ENCODE measurements around the gene NISCH. TPM values are rescaled to one million over a fixed set of nuclear protein-coding genes. Genes with fewer than 3 reads are reported as not detected.

Gene NISCH
- total and polyA plus RNA-seq, 2 donors (not counting 3 experiments of a cell fraction or from before 2014, with no cell fraction given) = 156 to 178 TPM

- ChIA-PET CTCF (interaction anchor here (0.6 kb wide), 1 partner anchor 233 kb away, joined by 3 read pairs; no protein-coding TSS in a partner anchor), POLR2A (no interaction called here)
- TF ChIP-seq FOS (IDR thresholded peaks at IDR 0.05; ENCODE audit: borderline replicate concordance, insufficient read depth, low read length) (no peak), EZH2 (IDR thresholded peaks at IDR 0.05; ENCODE audit: borderline replicate concordance, low read depth, low read length, severe bottlenecking) (no peak), JUN (IDR thresholded peaks at IDR 0.05; ENCODE audit: borderline replicate concordance, insufficient read depth, insufficient read length, low read depth) (no peak), POLR2AphosphoS5 (IDR thresholded peaks at IDR 0.05; ENCODE audit: insufficient read depth, low read depth, low read length) (no peak)
- Histone ChIP-seq H3K27me3 (ENCODE audit: control insufficient read depth in 2 of 2, insufficient read depth in 2 of 2, low read length in 2 of 2) (no peaks in the 10 kb centered on the region), H3K4me2 (ENCODE audit: insufficient read depth, low read length) (peak overlapping the region; percentile 79), H3K9me1 (replicated peaks; ENCODE audit: control insufficient read depth, extremely low read depth, insufficient read depth, low read length) (no peaks in the 10 kb centered on the region), H3K9me3 (replicated peaks; ENCODE audit: control insufficient read depth, insufficient read depth, low read length) (no peaks in the 10 kb centered on the region), H4K20me1 (replicated peaks; ENCODE audit: control insufficient read depth, extremely low read depth, insufficient read depth, low read length) (no peaks in the 10 kb centered on the region), H3K27ac (ENCODE audit: insufficient read depth, low read depth, low read length) (peak overlapping the region; percentile 92), H3K4me1 (ENCODE audit: control insufficient read depth, extremely low read depth, insufficient read depth, low read length) (peaks cover 41% of the 10 kb centered on the region), H3K4me3 (replicated peaks in 1 of 3; ENCODE audit: insufficient read depth in 1 of 3, low read depth in 1 of 3, low read length in 3 of 3) (no peak overlapping the region), H3K79me2 (ENCODE audit: control insufficient read depth, insufficient read depth, low read length) (peaks cover 41% of the 10 kb centered on the region), H2AFZ (ENCODE audit: low read depth, low read length) (no peak overlapping the region), H3K36me3 (ENCODE audit: control insufficient read depth in 2 of 2, extremely low read depth in 1 of 2, insufficient read depth in 2 of 2, low read length in 2 of 2) (peaks cover 0 to 24% of the 10 kb centered on the region in 2 experiments), H3K9ac (replicated peaks; ENCODE audit: extremely low read depth, insufficient read depth, low read length) (no peak overlapping the region)
- BruUV-seq (replicated peaks) = no TSS peak
- dilution Hi-C loops (cut with MboI; ENCODE audit: extremely low pct_ligation_motif_present, low sequenced_read_pairs) (no loop called here), intact Hi-C loops (cut with micrococcal nuclease) (no loop called here)
- DNase-seq (ENCODE audit: low read depth, low spot score) (no peak), FAIRE-seq (no peak)
Measured at GRCh38 chr3:52530918-52531826, 75.8 kb downstream of the NISCH start.

All from endothelial cell of umbilical vein (primary cell).